GM19099 (cell line): ENCODE data around the gene GRIN1.

ENCODE experiments used
- POLR2A ChIP-seq: IDR thresholded peaks from 3 replicates; pipeline ENCODE4 v1.6.1; 2011; ENCODE audit warnings: low read depth; ENCODE audit not compliant: insufficient read length; ENCODE audit errors: extremely low read depth

The GRIN1 gene

DNA sequence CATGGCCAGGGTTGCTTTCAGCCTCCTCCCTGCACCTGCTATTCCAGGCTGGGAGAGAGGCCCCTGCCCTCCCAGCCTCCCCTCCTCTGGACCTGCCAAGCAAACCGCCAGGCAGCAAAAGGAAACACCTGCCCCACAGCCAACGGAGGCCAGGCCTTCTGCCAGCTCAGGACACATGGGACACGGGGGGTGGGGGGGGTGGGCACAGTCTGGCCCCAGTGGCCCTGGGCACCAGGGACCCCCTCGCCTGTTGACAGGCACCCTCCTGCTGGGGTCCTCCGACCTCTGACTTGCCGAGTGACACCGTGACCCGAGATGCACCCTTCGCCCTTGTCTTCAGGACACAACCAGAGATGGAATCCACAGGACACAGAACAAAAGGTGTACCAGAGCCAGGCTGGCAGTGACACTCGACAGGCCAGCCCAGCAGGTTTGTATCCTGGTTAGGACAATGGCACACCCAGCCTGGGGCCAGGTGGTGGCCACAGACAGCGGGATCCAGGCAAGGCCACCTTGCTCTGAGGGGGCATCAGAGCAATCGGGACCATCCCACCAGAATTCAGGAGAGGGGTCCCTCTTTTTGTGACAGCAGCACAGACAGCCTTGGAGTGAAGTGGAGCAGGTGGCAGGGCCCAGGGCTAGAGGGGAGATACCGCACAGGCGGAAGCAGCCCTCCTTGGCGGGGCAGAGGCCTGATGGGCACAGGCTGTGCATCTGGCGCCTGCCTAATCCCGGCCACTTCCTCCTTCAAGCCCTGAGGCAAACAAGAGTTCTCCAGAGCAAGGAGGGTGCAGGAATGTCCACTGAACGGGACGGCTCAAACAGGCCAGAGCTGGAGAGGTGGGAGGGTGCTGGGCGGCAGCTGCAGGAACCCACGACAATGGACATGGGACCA, 34.2 kb downstream of the GRIN1 start:
- TF ChIP-seq POLR2A: no peak

DNA sequence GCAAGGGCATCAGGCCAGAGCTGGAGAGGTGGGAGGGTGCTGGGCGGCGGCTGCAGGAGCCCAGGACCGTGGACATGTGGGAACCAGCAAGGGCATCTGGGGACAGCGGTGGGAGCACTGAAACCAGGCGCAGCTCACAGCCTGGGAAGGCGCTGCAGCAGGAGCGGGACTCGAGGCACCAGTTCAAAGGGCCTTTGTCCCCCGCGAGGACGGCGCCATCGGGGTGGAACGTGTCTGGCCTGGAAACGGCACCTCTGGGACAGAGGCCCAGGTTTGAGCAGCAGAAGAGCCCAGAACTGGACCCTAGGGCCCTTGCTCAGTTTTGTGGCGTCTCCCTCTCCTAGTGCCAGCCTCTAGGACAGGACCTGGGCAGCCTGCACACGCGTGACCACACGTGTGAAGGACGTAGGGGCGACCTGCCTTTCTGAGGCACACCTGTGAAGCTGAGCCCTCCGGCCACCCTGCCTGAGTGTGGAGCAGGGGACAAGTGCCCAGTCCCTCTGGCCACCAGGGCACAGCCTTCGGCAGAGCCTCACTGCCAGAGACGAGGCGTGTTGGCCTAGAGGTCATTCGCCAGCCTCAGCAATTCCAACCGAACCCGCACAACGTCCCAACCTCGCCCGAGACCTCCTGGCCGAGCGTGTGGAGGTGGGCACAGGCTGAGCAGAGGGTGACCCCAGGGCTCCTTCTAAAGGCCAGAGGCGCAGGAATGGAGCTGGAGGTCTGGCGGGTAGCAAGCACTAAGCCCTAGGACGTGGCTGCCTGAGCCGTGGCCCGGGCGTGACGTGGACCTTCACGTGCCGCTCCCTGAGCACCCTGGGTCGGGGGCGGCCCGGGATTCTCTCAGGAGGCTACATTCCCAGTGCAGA, 35.1 kb downstream of the GRIN1 start:
- TF ChIP-seq POLR2A: no peak

DNA sequence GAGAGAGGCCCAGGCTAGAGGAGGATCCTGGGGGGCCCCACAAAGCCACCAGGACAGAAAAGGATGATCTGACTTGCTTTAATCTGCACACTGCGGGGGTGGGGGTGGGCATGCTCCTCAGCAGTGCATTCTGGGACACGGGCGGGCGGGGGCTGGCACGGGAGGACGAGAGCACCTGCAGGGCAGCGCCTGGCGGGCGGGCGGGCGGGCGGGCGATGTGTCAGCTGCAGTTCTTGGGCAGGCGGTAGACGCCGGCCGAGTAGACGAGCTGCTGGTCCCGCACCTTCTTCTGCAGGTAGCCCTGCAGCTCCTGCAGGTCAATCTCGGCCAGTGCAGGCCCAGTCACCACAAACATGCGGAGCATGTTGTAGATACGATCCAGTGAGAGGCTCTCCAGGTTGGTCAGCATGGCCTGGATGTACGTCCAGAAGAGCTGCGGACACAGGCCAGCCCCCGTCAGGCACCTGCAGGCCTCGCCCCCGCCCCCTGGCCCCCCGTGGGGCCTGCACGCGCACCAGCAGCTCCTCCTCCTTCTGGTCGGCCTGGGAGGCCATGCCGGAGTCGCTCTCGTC, 35.9 kb downstream of the GRIN1 start:
- no peak for TF ChIP-seq POLR2A

DNA sequence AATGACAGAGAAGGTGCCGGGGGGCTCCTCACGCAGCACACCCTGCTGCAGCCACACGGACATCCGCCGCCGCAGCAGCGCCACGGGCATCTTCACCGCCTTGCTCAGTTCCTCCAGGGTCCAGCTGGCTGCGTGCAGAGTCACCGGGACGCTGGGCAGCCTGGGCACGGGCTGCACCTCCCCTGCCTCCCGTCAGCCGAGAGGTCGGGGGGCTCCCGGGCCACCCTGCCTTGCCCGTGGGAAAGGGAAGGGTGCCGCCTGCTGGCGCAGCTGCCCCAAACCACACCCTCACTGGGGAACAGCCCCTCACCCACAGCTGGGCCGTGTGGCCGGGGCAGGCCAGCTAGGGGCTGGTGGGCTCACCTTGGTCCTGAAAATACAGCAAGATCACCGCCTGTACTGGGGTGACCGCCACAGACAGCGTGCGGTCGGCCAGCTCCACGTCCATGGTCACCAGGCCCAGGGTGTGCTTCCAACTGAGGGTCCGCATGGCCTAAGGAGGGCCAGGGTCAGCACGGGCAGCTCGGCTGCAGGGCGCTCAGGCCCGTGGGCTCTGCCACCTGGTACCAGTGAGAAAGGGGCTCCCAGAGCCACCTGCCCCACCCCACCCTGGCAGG, 36.5 kb downstream of the GRIN1 start:
- TF ChIP-seq POLR2A: no peak

DNA sequence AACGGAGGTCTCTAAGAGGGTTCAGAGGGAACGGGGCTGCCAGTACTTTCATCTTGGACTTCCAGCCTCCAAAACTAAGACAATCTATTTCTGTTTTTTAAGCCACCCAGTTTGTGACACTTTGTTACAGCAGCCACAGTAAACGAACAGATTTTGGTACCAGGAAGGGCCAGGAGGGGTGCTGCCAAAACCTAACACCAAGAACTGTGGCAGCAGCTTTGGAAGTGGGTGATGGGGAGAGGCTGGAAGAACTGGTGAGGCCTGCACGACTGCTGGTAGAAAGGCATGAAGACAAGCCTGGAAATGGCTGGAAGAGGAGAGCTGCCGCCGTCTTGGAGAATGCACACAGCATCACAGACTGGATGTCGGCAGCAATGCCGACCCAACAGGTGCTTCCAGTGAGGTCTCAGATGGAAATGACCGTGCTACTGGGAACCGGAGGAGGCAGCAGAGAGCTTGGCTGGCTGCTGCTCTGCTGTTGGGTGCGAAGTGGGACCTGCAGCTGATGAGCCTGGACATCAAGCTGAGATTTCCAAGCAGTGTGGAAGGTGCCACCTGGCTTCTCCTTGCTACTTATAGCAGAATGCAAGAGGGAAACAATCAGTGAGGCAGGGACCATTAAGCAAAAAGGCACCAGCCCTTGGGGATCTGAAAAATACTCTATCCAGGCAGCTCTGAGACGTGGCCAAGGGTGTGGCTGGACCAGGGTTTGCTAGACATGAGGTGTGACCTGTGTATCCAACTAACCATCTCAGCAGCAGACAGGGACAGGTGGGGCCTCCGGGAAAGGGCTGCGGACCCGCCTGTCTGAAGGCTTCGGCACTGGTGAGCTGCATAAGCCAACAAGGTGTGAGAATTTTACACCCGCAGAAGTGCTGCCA, 37.6 kb downstream of the GRIN1 start:
- no peak for TF ChIP-seq POLR2A

DNA sequence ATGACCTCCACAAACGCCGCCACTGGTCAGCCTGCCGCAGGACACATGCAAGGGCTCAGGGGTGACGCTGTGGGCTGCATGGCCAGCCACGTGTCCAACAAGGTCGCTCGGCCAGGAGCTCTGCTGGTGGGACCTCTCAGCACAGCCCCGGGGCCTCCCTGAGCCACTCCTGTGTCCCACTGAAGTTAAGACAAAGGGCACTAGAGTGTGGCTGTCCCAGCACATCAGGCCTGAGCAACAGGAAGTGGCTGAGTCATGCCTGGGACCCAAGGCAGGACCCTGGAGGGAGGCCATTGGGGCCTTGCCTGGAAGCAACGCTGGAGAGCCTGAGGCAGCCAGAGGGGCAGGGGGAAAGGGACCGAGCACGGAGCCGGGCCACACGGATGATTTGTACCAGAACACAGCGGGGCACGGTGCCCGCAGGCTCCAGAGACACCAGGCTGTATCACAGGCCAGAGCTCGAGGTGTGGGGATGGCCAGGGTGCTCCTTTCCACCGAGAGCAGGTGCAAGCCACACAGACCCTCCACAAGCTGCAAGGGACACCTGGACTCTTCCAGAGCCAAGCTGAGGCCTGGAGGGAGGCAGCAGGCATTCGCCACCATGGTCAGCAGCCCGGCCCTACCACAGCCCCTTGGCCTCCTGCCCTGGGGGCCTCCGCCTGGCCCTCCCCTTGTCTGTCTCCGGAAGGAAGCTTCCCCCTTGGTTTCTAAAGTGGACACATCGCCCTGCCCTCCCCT, 39.4 kb downstream of the GRIN1 start:
- TF ChIP-seq POLR2A: no peak

DNA sequence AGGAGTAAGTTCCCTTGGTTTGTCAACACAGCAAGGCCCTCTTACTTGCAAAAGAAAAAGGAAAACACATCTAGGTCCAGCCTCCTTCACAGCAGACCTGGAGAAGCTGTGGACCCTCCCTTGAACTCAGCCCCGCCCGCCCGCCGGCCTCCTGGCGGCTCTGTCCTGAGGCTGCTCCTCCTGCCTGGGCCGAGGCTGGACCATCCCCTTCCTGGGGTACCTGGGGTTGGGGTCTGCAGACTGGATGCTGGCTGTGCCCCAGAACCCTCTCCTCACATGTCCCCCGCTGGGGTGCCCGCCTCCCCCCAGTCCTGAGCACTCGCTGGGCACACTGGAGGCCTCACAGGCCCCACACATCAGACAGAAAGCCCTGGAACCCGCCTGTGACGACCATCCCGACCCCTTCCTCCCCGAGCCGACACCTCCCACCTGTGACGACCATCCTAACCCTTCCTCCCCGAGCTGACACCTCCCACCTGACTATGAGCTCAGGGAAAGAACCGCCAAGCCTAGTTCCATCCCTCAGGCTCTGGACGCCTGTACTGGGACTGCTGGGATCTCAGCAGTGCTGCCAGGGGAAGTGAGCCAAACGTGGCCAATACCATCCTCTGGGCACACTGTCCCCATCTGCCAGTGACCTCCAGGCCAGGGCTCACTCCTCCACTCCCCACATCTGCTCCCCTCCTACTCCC, 40.1 kb downstream of the GRIN1 start:
- no peak for TF ChIP-seq POLR2A

DNA sequence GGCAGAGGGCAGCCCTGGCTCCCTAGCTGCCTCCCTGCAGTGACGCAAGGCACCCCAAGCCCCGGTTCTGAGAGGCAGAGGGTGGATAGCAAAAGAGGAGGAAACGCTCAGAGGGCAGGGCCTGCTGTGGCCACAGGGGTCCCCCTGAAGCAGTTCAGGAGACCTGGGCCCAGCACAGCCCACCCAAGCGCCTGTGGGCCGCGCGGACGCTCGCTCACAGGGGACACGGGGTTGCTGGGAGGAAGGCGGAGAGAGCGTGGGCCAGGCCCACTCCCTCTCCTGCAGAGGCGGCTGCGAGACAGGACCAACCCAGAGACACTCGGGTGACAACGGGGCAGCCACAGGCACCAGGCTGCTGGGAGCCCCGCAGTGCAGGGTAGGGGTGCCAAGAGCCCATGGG, 40.8 kb downstream of the GRIN1 start:
- no peak for TF ChIP-seq POLR2A

DNA sequence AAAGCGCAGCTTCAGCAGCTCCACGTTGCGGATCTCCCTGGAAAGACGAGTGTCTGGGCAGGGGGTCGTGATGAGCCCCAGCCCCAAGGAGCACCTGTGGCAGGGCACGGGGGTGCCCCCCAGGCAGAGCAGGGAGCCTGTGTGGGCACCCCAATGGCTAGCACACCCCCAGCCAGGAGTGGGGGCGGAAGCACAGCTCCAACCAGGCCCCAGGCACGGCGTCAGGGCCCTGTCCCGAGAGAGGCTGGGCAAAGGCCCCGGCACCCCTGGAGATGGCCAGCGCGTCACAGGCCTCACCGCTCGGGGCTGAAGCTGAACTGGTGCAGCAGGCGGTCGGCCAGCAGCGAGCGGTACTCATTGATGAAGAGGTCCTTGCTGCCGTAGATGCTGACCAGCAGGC, 41.5 kb downstream of the GRIN1 start:
- no peak for TF ChIP-seq POLR2A

DNA sequence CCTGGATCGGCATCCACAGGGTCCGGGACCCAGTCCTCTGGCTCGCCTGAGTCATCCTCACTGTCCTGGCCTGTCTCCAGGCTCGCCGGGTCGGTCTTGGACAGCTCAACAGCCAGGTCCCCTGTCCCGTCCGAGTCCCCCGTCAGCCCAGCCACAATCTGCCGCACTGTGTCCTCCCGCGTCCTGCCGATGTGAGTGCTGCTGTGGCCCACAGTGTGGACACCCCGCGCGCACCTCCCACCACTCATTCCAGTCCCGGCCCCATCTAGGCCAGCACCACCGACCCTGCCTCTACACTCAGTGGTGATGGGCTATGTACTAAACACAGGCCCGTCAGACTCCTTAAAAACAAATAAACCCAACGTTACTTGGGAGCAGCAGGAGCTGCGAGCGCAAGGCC, 42.7 kb downstream of the GRIN1 start:
- TF ChIP-seq POLR2A: no peak

DNA sequence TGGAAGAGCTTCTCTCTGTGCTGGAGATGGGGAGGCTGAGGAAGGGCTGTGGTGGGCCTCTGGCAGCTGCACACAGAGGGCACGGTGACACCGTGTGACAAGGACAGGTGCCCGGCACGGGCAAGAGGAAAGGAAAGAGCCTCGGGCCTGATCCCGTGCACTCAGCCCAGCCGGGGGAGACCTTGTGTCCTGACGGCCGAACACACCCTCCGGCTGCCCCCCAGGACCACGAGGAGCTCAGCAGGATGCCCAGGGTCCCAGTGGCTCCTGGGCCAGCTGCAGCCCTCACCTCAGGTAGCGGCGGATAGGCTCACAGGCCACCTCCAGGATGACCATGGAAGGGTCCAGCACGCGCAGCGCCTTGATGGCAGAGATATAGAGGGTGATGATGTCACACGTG, 43.9 kb downstream of the GRIN1 start:
- no peak for TF ChIP-seq POLR2A

DNA sequence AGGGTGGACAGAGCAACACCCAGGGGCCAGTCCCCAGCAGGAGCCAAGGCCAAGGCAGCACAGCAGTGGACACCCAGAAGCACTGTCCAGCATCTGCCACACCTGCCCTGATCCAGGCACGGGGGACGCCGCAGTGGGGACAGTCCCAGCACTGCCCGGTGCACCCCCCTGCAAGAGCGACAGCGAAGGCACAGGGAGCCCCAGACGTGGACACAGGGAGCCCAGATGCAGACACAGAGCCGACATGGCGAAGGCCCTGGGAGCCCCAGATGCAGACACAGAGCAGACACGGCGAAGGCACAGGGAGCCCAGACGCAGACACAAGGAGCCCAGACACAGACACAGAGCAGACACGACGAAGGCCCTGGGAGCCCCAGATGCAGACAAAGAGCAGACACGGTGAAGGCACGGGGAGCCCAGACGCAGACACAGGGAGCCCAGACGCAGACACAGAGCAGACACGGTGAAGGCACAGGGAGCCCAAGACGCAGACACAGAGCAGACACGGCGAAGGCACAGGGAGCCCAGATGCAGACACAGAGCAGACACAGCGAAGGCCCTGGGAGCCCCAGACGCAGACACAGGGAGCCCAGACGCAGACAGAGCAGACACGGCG, 45.1 kb downstream of the GRIN1 start:
- no peak for TF ChIP-seq POLR2A
